ENCODE data around the gene USP5.

- TF ChIP-seq EZH2phosphoT487 (IDR thresholded peaks at IDR 0.05; ENCODE audit: insufficient read depth, low read depth) (no peak), EZH2 (IDR thresholded peaks at IDR 0.05; ENCODE audit: insufficient read depth, poor library complexity, severe bottlenecking) (no peak)
These were observed 20.4 kb upstream of the USP5 start for GRCh38 chr12:6831450-6831995.

All from GM23248 (cell line).